ENCODE measurements around the gene RAB11B.

The RAB11B gene

DNA sequence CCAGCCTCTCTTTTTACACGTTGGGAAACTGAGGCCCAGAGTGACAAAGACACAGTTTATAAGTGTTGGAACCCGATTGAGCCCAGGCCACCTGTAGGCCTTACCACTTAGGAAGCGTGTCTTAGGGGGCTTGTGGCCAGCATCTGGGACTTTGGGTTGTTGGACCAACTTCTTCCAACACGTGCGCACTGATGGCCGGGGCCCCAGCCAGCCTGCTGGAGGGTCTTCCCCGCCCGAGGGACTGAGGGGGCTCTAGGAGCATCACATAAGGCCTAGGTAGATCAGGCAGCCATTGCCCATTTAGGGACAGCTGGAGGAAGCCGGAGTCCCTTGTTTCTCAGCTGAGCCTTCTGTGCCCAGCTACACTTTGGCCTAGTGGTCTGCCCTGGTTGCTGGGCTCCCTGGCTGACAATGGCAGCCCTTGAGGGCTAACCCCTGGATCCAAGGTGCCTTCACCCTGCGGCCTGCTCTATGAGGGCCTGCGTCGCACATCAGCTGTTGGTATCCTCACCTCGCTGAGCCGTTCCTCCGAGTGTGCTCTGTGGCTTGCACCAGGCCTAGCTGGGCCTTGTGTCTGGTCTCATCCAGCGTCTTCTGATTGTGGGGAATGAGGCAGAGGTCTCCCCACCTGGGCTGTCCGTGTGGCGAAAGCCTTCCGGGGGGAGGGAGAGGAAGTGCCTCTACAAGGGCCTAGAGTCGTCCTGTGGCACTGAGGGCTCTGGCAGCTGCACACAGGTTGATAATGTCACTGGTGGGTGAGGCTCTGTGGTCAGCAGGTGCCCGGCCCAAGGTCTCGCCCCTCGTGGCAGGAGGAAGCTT, 1.2 kb downstream of the RAB11B start:
- TF ChIP-seq, protein P1, sequence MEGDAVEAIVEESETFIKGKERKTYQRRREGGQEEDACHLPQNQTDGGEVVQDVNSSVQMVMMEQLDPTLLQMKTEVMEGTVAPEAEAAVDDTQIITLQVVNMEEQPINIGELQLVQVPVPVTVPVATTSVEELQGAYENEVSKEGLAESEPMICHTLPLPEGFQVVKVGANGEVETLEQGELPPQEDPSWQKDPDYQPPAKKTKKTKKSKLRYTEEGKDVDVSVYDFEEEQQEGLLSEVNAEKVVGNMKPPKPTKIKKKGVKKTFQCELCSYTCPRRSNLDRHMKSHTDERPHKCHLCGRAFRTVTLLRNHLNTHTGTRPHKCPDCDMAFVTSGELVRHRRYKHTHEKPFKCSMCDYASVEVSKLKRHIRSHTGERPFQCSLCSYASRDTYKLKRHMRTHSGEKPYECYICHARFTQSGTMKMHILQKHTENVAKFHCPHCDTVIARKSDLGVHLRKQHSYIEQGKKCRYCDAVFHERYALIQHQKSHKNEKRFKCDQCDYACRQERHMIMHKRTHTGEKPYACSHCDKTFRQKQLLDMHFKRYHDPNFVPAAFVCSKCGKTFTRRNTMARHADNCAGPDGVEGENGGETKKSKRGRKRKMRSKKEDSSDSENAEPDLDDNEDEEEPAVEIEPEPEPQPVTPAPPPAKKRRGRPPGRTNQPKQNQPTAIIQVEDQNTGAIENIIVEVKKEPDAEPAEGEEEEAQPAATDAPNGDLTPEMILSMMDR (IDR thresholded peaks at IDR 0.05), result no peak
- no peaks in the 10 kb centered on the region for H3K9me3 ChIP-seq
- H3K27ac ChIP-seq, result peak overlapping the region; percentile 99
- peaks cover 22 to 26% of the 10 kb centered on the region in 2 experiments for H3K4me1 ChIP-seq (ENCODE audit: control insufficient read depth in 1 of 2, insufficient read depth in 1 of 2, low read depth in 1 of 2, low read length in 1 of 2)
- H3K27me3 ChIP-seq, result no peaks in the 10 kb centered on the region
- no peaks in the 10 kb centered on the region for H3K36me3 ChIP-seq
- peak overlapping the region in 1 of 2 experiments; percentile 79 for H3K4me3 ChIP-seq (ENCODE audit: low read depth in 1 of 2, low read length in 1 of 2)

GRCh38 chr19:8392017-8392591, 1.9 kb downstream of the RAB11B start:
- Histone ChIP-seq H3K36me3 (no peaks in the 10 kb centered on the region), H3K27me3 (no peaks in the 10 kb centered on the region), H3K9me3 (no peaks in the 10 kb centered on the region), H3K27ac (peak overlapping the region; percentile 99), H3K4me1 (ENCODE audit: control insufficient read depth in 1 of 2, insufficient read depth in 1 of 2, low read depth in 1 of 2, low read length in 1 of 2) (peaks cover 22 to 26% of the 10 kb centered on the region in 2 experiments), H3K4me3 (ENCODE audit: low read depth in 1 of 2, low read length in 1 of 2) (no peak overlapping the region)
- TF ChIP-seq, protein P1 (IDR thresholded peaks at IDR 0.05), result no peak

- Histone ChIP-seq H3K27ac (no peak overlapping the region), H3K9me3 (no peaks in the 10 kb centered on the region), H3K4me1 (ENCODE audit: control insufficient read depth in 1 of 2, insufficient read depth in 1 of 2, low read depth in 1 of 2, low read length in 1 of 2) (peaks cover 22 to 26% of the 10 kb centered on the region in 2 experiments), H3K27me3 (no peaks in the 10 kb centered on the region), H3K4me3 (ENCODE audit: low read depth in 1 of 2, low read length in 1 of 2) (no peak overlapping the region), H3K36me3 (peaks cover 5% of the 10 kb centered on the region)
- TF ChIP-seq, protein P1 (IDR thresholded peaks at IDR 0.05), result no peak
Observed at GRCh38 chr19:8393192-8393870, 3.2 kb downstream of the RAB11B start.

GRCh38 chr19:8393871-8394250, 3.7 kb downstream of the RAB11B start:
- Histone ChIP-seq H3K4me3 (ENCODE audit: low read depth in 1 of 2, low read length in 1 of 2) (no peak overlapping the region), H3K4me1 (ENCODE audit: control insufficient read depth in 1 of 2, insufficient read depth in 1 of 2, low read depth in 1 of 2, low read length in 1 of 2) (peaks cover 22 to 26% of the 10 kb centered on the region in 2 experiments), H3K27me3 (no peaks in the 10 kb centered on the region), H3K36me3 (peaks cover 8% of the 10 kb centered on the region), H3K9me3 (no peaks in the 10 kb centered on the region), H3K27ac (no peak overlapping the region)
- TF ChIP-seq, protein P1 (IDR thresholded peaks at IDR 0.05), result no peak

DNA sequence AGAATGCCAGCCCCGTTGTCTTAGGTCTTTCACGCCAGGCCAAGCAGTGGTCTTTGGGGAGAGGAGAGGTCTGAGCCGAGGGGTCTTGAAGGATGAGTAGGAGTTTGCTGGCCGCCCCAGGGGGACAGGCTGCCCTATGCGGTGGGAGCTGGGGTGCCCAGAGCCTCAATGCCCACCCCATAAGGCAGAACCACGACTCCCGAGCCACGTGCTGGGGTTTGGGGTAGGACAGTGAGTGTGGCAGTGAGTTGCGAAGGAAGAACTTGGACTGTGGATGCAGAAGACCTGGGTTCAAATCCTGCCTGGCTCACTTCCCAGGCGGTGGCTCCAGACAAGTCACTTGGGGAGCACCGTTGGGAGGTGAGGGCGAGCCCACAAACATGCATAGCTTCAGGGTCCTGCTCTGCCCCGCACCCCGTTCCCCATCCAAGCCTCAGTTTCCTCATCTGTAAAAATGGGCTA, 5.5 kb downstream of the RAB11B start:
- TF ChIP-seq, protein P1 (IDR thresholded peaks at IDR 0.05), result no peak
- Histone ChIP-seq H3K27me3 (no peaks in the 10 kb centered on the region), H3K9me3 (no peaks in the 10 kb centered on the region), H3K36me3 (peaks cover 26% of the 10 kb centered on the region), H3K4me1 (ENCODE audit: control insufficient read depth in 1 of 2, insufficient read depth in 1 of 2, low read depth in 1 of 2, low read length in 1 of 2) (peaks cover 15 to 17% of the 10 kb centered on the region in 2 experiments), H3K4me3 (ENCODE audit: low read depth in 1 of 2, low read length in 1 of 2) (no peak overlapping the region), H3K27ac (no peak overlapping the region)
